Nephron progenitor cell (in vitro differentiated cells): ENCODE data around the gene RSF1.

Source experiments
- DNase-seq: peaks from one replicate; pipeline ENCODE4 v3.0.0; 2021
- H3K27ac Mint-ChIP-seq: 2 replicates; pipeline ENCODE4 v1.8.0; 2021; ENCODE audit warnings: mild to moderate bottlenecking, moderate library complexity, mixed read lengths
- H3K27me3 Mint-ChIP-seq: 2 replicates; pipeline ENCODE4 v1.8.0; 2021; ENCODE audit warnings: mild to moderate bottlenecking, low read depth, mixed read lengths; ENCODE audit not compliant: poor library complexity
- H3K36me3 Mint-ChIP-seq: 2 replicates; pipeline ENCODE4 v1.8.0; 2021; ENCODE audit warnings: low read depth, mixed read lengths
- H3K4me1 Mint-ChIP-seq: 2 replicates; pipeline ENCODE4 v1.8.0; 2021; ENCODE audit warnings: mixed read lengths
- H3K4me3 Mint-ChIP-seq: 2 replicates; pipeline ENCODE4 v1.8.0; 2021; ENCODE audit warnings: mild to moderate bottlenecking, moderate library complexity, mixed read lengths
- H3K9me3 Mint-ChIP-seq: 2 replicates; pipeline ENCODE4 v1.8.0; 2021; ENCODE audit warnings: mild to moderate bottlenecking, moderate library complexity, mixed read lengths
- CTCF ChIP-seq: fragments of 200-600 bp; sonication (generic); IDR thresholded peaks from 2 replicates; pipeline ENCODE4 v1.5.0; 2021; ENCODE audit warnings: antibody characterized with exemption

The RSF1 gene

DNA sequence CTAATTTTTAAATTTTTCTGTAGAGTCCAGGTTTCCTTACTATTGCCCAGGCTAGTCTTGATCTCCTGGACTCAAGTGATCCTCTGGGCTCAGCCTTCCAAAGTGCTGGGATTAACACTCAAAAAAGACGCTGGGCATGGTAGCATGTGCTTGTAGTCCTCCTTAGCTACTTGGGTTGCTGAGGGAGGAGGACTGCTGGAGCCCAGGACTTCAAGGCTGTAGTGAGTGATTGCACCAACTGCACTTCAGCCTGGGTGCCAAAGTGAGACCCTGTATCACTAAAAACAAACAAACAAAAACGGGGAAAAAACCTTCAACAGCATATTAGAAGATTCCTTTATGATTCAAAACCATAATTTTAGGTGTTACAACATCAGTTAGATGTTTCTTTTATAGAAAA is 44.6 kb downstream of the RSF1 start:
- Mint-ChIP-seq H3K4me3 (no peak overlapping the region), H3K27ac (peak overlapping the region; percentile 84), H3K36me3 (peaks cover 26% of the 10 kb centered on the region), H3K4me1 (peaks cover 7% of the 10 kb centered on the region), H3K9me3 (no peaks in the 10 kb centered on the region), H3K27me3 (no peaks in the 10 kb centered on the region)
- DNase-seq: no peak
- TF ChIP-seq CTCF: no peak

- no peak overlapping the region for H3K4me3 Mint-ChIP-seq
- no peak overlapping the region for H3K27ac Mint-ChIP-seq
- H3K9me3 Mint-ChIP-seq: no peaks in the 10 kb centered on the region
- TF ChIP-seq CTCF: no peak
- DNase-seq: no peak
- H3K36me3 Mint-ChIP-seq: peaks cover 26% of the 10 kb centered on the region
- H3K4me1 Mint-ChIP-seq: peaks cover 5% of the 10 kb centered on the region
- H3K27me3 Mint-ChIP-seq: no peaks in the 10 kb centered on the region
Measured at GRCh38 chr11:77771135-77771534, 49.4 kb downstream of the RSF1 start.

GRCh38 chr11:77770629-77771028 is 49.9 kb downstream of the RSF1 start:
- TF ChIP-seq CTCF: no peak
- no peak for DNase-seq
- Mint-ChIP-seq H3K27ac (no peak overlapping the region), H3K4me3 (no peak overlapping the region), H3K4me1 (peaks cover under 1% of the 10 kb centered on the region), H3K9me3 (no peaks in the 10 kb centered on the region), H3K36me3 (peaks cover 26% of the 10 kb centered on the region), H3K27me3 (no peaks in the 10 kb centered on the region)

DNA sequence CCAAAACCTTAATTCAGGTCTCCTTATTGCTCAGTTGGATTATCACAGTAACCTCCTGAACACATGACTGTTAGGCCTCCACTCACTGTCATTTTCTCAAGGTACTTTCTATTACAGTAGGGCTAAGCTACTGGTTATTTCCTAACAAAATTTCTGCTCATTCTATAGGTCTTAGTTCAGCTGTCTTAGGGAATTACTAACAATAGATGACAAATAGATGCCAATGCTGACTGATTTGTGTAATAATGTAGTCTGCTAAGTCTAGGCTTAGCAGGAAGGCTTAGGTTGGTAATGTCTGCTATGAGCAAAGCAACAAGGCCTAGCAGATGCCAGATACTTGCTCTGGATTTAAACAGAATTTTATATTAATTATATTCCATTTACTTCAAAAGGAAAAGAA is 58.1 kb downstream of the RSF1 start:
- H3K27ac Mint-ChIP-seq: no peak overlapping the region
- TF ChIP-seq CTCF: no peak
- H3K4me1 Mint-ChIP-seq: no peaks in the 10 kb centered on the region

GRCh38 chr11:77761491-77761890 is 59.0 kb downstream of the RSF1 start:
- no peak overlapping the region for H3K27ac Mint-ChIP-seq
- H3K36me3 Mint-ChIP-seq: peaks cover 71% of the 10 kb centered on the region
- H3K4me1 Mint-ChIP-seq: no peaks in the 10 kb centered on the region
- no peaks in the 10 kb centered on the region for H3K27me3 Mint-ChIP-seq
- H3K4me3 Mint-ChIP-seq: no peak overlapping the region
- no peak for DNase-seq
- TF ChIP-seq CTCF: no peak
- no peaks in the 10 kb centered on the region for H3K9me3 Mint-ChIP-seq

More for the DNA sequence above, 58.1 kb downstream of the RSF1 start:
- no peaks in the 10 kb centered on the region for H3K9me3 Mint-ChIP-seq
- no peak overlapping the region for H3K4me3 Mint-ChIP-seq
- H3K36me3 Mint-ChIP-seq: peaks cover 62% of the 10 kb centered on the region
- no peak for DNase-seq
- H3K27me3 Mint-ChIP-seq: no peaks in the 10 kb centered on the region

DNA sequence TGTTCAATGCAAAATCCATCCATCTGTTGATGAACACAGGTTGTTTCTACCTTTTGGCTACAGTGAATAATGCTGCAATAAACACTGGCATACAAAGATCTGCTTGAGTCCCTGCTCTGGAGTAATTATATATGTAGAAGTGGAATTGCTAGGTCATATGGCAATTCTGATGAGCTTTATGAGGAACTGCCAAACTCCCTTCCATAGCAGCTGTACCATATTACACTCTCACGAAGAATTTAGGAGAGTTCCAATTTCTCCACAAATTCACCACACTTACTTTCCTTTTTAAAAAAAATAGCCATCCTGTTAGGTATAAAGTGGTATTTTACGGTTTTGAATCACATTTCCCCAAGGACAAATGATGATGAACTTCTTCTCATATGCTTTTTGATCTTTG is 62.2 kb downstream of the RSF1 start:
- TF ChIP-seq CTCF: no peak
- DNase-seq: no peak
- Mint-ChIP-seq H3K4me1 (peaks cover 6% of the 10 kb centered on the region), H3K36me3 (peaks cover 73% of the 10 kb centered on the region), H3K4me3 (no peak overlapping the region), H3K9me3 (no peaks in the 10 kb centered on the region), H3K27me3 (no peaks in the 10 kb centered on the region), H3K27ac (no peak overlapping the region)
